CD14-positive monocyte (primary cell): ENCODE results near the gene C1QTNF8. TPM values are rescaled to one million over a fixed set of nuclear protein-coding genes. Genes with fewer than 3 reads are reported as not detected.

Experiments used
- DNase-seq, 3 donors: peaks; one replicate each; pipeline ENCODE4 v3.0.0-alpha.2; 2011 to 2022
- H2AFZ ChIP-seq: 2 replicates; pipeline ENCODE4 v1.6.0; 2012; ENCODE audit warnings: mild to moderate bottlenecking, low read depth, low read length, inconsistent platforms; ENCODE audit not compliant: insufficient read depth, poor library complexity, severe bottlenecking
- H3K27ac ChIP-seq, 2 donors: 1 replicate in 1 of 2; 2 replicates in 1 of 2; pipeline ENCODE4 v1.5.1; 2012 to 2013; ENCODE audit warnings: low read length in 2 of 2, control low read depth in 1 of 2, inconsistent platforms in 1 of 2, low read depth in 1 of 2, mild to moderate bottlenecking in 1 of 2
- H3K27me3 ChIP-seq, 2 donors: one replicate each; pipeline versions ENCODE4 v1.6.0 to v1.6.1; 2011 to 2013; ENCODE audit warnings: low read length in 2 of 2; ENCODE audit not compliant: control insufficient read depth in 2 of 2, insufficient read depth in 2 of 2
- H3K36me3 ChIP-seq, 2 donors: replicated peaks in 1 of 2; 1 replicate in 1 of 2; 2 replicates in 1 of 2; pipeline versions ENCODE4 v1.5.1 to v1.6.1; 2012 to 2013; ENCODE audit warnings: low read length in 2 of 2, control low read depth in 1 of 2, inconsistent platforms in 1 of 2, mild to moderate bottlenecking in 1 of 2; ENCODE audit not compliant: insufficient read depth in 2 of 2, control insufficient read depth in 1 of 2
- H3K4me1 ChIP-seq, 2 donors: 1 replicate in 1 of 2; 2 replicates in 1 of 2; pipeline versions ENCODE4 v1.5.1 to v1.6.1; 2012 to 2013; ENCODE audit warnings: low read length in 2 of 2, control low read depth in 1 of 2, inconsistent platforms in 1 of 2, mild to moderate bottlenecking in 1 of 2, moderate library complexity in 1 of 2; ENCODE audit not compliant: insufficient read depth in 2 of 2, control insufficient read depth in 1 of 2
- H3K4me2 ChIP-seq: replicated peaks from 2 replicates; pipeline ENCODE3; 2012; ENCODE audit warnings: low read length, moderate library complexity, mild to moderate bottlenecking; ENCODE audit not compliant: poor library complexity, severe bottlenecking; ENCODE audit errors: extremely low read depth
- H3K4me3 ChIP-seq, 3 experiments: fragments of 200-600 bp in 1 of 3; sonication (generic) in 1 of 3; replicated peaks in 1 of 3; 1 replicate in 2 of 3; 2 replicates in 1 of 3; pipeline ENCODE4 v1.5.1; 2011 to 2013; ENCODE audit warnings: low read length in 3 of 3, mild to moderate bottlenecking in 3 of 3, control low read depth in 2 of 3, low read depth in 2 of 3, inconsistent platforms in 1 of 3, moderate library complexity in 1 of 3
- H3K79me2 ChIP-seq: 2 replicates; pipeline ENCODE4 v1.6.0; 2012; ENCODE audit warnings: mild to moderate bottlenecking, control low read depth, inconsistent platforms, low read length, moderate library complexity; ENCODE audit not compliant: insufficient read depth
- H3K9ac ChIP-seq: 2 replicates; pipeline ENCODE4 v1.6.0; 2017; ENCODE audit warnings: low read length, mild to moderate bottlenecking; ENCODE audit not compliant: insufficient read depth, poor library complexity, severe bottlenecking
- H3K9me3 ChIP-seq, 2 donors: replicated peaks in 1 of 2; 1 replicate in 1 of 2; 2 replicates in 1 of 2; pipeline versions ENCODE4 v1.5.1 to v1.6.1; 2012 to 2013; ENCODE audit warnings: low read length in 2 of 2, control low read depth in 1 of 2; ENCODE audit not compliant: control insufficient read depth in 1 of 2, insufficient read depth in 1 of 2
- H4K20me1 ChIP-seq: 2 replicates; pipeline ENCODE4 v1.6.0; 2012; ENCODE audit warnings: mild to moderate bottlenecking, low read length, control low read depth, moderate library complexity; ENCODE audit not compliant: insufficient read depth
- H3K27ac Mint-ChIP-seq, 7 donors: one replicate each; pipeline ENCODE4 v1.8.0; 2020; ENCODE audit warnings: mild to moderate bottlenecking in 7 of 7, mixed read lengths in 7 of 7, moderate library complexity in 6 of 7, inconsistent platforms in 2 of 7
- H3K27me3 Mint-ChIP-seq, 3 donors: one replicate each; pipeline ENCODE4 v1.8.0; 2021 to 2022; ENCODE audit warnings: low read depth in 3 of 3, mild to moderate bottlenecking in 3 of 3, mixed read lengths in 3 of 3, moderate library complexity in 3 of 3, inconsistent platforms in 1 of 3
- H3K36me3 Mint-ChIP-seq, 2 donors: one replicate each; pipeline ENCODE4 v1.8.0; 2020; ENCODE audit warnings: mixed read lengths in 2 of 2, inconsistent platforms in 1 of 2, mild to moderate bottlenecking in 1 of 2
- H3K4me1 Mint-ChIP-seq: one replicate; pipeline ENCODE4 v1.8.0; 2020; ENCODE audit warnings: mild to moderate bottlenecking, mixed read lengths
- H3K4me3 Mint-ChIP-seq, 2 donors: one replicate each; pipeline ENCODE4 v1.8.0; 2020; ENCODE audit warnings: mild to moderate bottlenecking in 2 of 2, mixed read lengths in 2 of 2, moderate library complexity in 1 of 2
- H3K9me3 Mint-ChIP-seq, 7 donors: one replicate each; pipeline ENCODE4 v1.8.0; 2020 to 2022; ENCODE audit warnings: mixed read lengths in 7 of 7, mild to moderate bottlenecking in 6 of 7, moderate library complexity in 6 of 7, inconsistent platforms in 2 of 7
- CTCF ChIP-seq: fragments of 200-600 bp; IDR thresholded peaks from one replicate; pipeline ENCODE4 v1.8.0; 2022; ENCODE audit warnings: antibody characterized with exemption, mild to moderate bottlenecking
- WGBS: methylation state at CpG from one replicate; pipeline ENCODE4 v1.1.5; 2013; ENCODE audit warnings: missing lambda C conversion rate; ENCODE audit not compliant: insufficient coverage; 5-methylcytosine and 5-hydroxymethylcytosine counted together
- intact Hi-C, 2 donors: fragments of 100-400 bp; cut with micrococcal nuclease; formaldehyde crosslinking; loops; one replicate each; pipeline versions ENCODE4 v1.15.0 to v1.15.1; 2023
- polyA plus RNA-seq, 3 donors: library from polyadenylated mRNA; depleted of rRNA in 1 of 3; unstranded in 2 of 3; stranded (reverse) in 1 of 3; fragments of 300-500 nt in 2 of 3; fragments of >200 nt in 1 of 3; fragmentation: Illumina TruSeq in 2 of 3; gene quantifications; 1 replicate in 2 of 3; 2 replicates in 1 of 3; pipeline ENCODE4 v1.2.3, GENCODE V29; 2012 to 2021

C1QTNF8 gene
- polyA plus RNA-seq, 3 donors = not detected

- H3K79me2 ChIP-seq = no peaks in the 10 kb centered on the region
- H3K9ac ChIP-seq = no peak overlapping the region
- Mint-ChIP-seq H3K27me3 (peaks cover 3 to 12% (median 11%) of the 10 kb centered on the region in 3 donors), H3K27ac (no peak overlapping the region), H3K36me3 (no peaks in the 10 kb centered on the region), H3K4me1 (no peaks in the 10 kb centered on the region), H3K9me3 (peaks cover 0 to 4% (median 0%) of the 10 kb centered on the region in 7 donors), H3K4me3 (no peak overlapping the region)
- H3K27me3 ChIP-seq = no peaks in the 10 kb centered on the region
- no peak for TF ChIP-seq CTCF
- WGBS = 94% methylated on average over 23 of the region's 24 CpGs
- no peak overlapping the region for H3K4me3 ChIP-seq
- intact Hi-C loops = no loop called here
- H2AFZ ChIP-seq = no peak overlapping the region
- H3K4me1 ChIP-seq = no peaks in the 10 kb centered on the region
- no peak overlapping the region for H3K4me2 ChIP-seq
- no peak overlapping the region for H3K27ac ChIP-seq
- no peaks in the 10 kb centered on the region for H4K20me1 ChIP-seq
- H3K9me3 ChIP-seq = no peaks in the 10 kb centered on the region
- DNase-seq = no peak
- H3K36me3 ChIP-seq = no peaks in the 10 kb centered on the region
These were observed 41.6 kb upstream of the C1QTNF8 start for GRCh38 chr16:1137604-1138003.

GRCh38 chr16:1135459-1135825 is 39.4 kb upstream of the C1QTNF8 start:
- H3K4me3 ChIP-seq = no peak overlapping the region
- no peak overlapping the region for H3K27ac ChIP-seq
- Mint-ChIP-seq H3K27ac (no peak overlapping the region), H3K9me3 (peaks cover 0 to 4% (median 0%) of the 10 kb centered on the region in 7 donors), H3K27me3 (peaks cover 3 to 8% (median 4%) of the 10 kb centered on the region in 3 donors), H3K4me1 (no peaks in the 10 kb centered on the region), H3K36me3 (no peaks in the 10 kb centered on the region), H3K4me3 (no peak overlapping the region)
- no peak overlapping the region for H3K4me2 ChIP-seq
- no peaks in the 10 kb centered on the region for H3K79me2 ChIP-seq
- DNase-seq = no peak
- H3K4me1 ChIP-seq = no peaks in the 10 kb centered on the region
- H3K36me3 ChIP-seq = no peaks in the 10 kb centered on the region
- no peak overlapping the region for H2AFZ ChIP-seq
- no peaks in the 10 kb centered on the region for H3K9me3 ChIP-seq
- intact Hi-C loops = no loop called here
- no peak overlapping the region for H3K9ac ChIP-seq
- TF ChIP-seq CTCF = no peak
- WGBS = no CpG with 5 or more reads among the region's 3 CpGs
- no peaks in the 10 kb centered on the region for H4K20me1 ChIP-seq
- no peaks in the 10 kb centered on the region for H3K27me3 ChIP-seq
